Esophagus muscularis mucosa (tissue), 4 donors: Measurements from ENCODE around the gene NEMF. TPM values are rescaled to one million over a fixed set of nuclear protein-coding genes. Genes with fewer than 3 reads are reported as not detected.
"Not testable (repeated sequence)": the region's sequence is repeated elsewhere in the genome, so short reads cannot be mapped to it uniquely, and the experiment has no call there.

Source experiments
- DNase-seq: peaks from one replicate; pipeline ENCODE4 v3.0.0-alpha.2; 2017; ENCODE audit errors: extremely low spot score
- H3K27ac ChIP-seq, 4 donors: fragments of 200-600 bp; sonication (generic); replicated peaks in 1 of 4; 1 replicate in 3 of 4; 2 replicates in 1 of 4; pipeline ENCODE4 v1.5.1; 2016 to 2019; ENCODE audit warnings: mild to moderate bottlenecking in 1 of 4
- H3K27me3 ChIP-seq, 4 donors: fragments of 200-600 bp; sonication (generic); one replicate each; pipeline versions ENCODE4 v1.5.1 to v1.6.0; 2016 to 2019
- H3K36me3 ChIP-seq, 4 donors: fragments of 200-600 bp; sonication (generic); one replicate each; pipeline ENCODE4 v1.5.1; 2016 to 2019
- H3K4me1 ChIP-seq, 4 donors: fragments of 200-600 bp; sonication (generic); one replicate each; pipeline ENCODE4 v1.5.1; 2016 to 2019
- H3K4me3 ChIP-seq, 4 donors: fragments of 200-600 bp; sonication (generic); 1 replicate in 2 of 4; 2 replicates in 2 of 4; pipeline ENCODE4 v1.5.1; 2016 to 2019; ENCODE audit warnings: mild to moderate bottlenecking in 4 of 4, moderate library complexity in 1 of 4
- H3K9me3 ChIP-seq, 4 donors: fragments of 200-600 bp; sonication (generic); 1 replicate in 3 of 4; 2 replicates in 1 of 4; pipeline ENCODE4 v1.5.1; 2016 to 2019
- EP300 ChIP-seq: sonication (generic); formaldehyde crosslinking; IDR thresholded peaks from one replicate; pipeline ENCODE4 v1.6.1; 2017; ENCODE audit warnings: antibody characterized with exemption
- POLR2A ChIP-seq: fragments of 450-650 bp; IDR thresholded peaks from one replicate; pipeline ENCODE4 v1.6.1; 2017; ENCODE audit warnings: antibody characterized with exemption, moderate library complexity, mild to moderate bottlenecking, low read depth
- POLR2AphosphoS5 ChIP-seq, 2 donors: sonication (generic); formaldehyde crosslinking; IDR thresholded peaks; one replicate each; pipeline ENCODE4 v1.6.1; 2017; ENCODE audit warnings: antibody characterized with exemption in 2 of 2
- WGBS: methylation state at CpG from one replicate; pipeline ENCODE4 v1.1.5; 2018; 5-methylcytosine and 5-hydroxymethylcytosine counted together
- intact Hi-C: fragments of 100-400 bp; cut with DNase I; formaldehyde crosslinking; loops from one replicate; pipeline ENCODE4 v1.15.1; 2023
- total RNA-seq, 4 donors: library from RNA; depleted of rRNA; stranded (reverse); fragments of >200 nt; gene quantifications; one replicate each; pipeline versions ENCODE4 v1.1.0 to v1.2.1, GENCODE V29; 2016
- TF ChIP-seq, protein P1 (sequence below), 3 experiments: fragments of 200-600 bp in 2 of 3; fragments of 450-650 bp in 1 of 3; sonication (generic) in 2 of 3; IDR thresholded peaks; one replicate each; pipeline ENCODE4 v1.5.1; 2017 to 2019; ENCODE audit warnings: antibody characterized with exemption in 3 of 3, mild to moderate bottlenecking in 2 of 3, moderate library complexity in 1 of 3

Gene NEMF
- total RNA-seq, 4 donors from 2014 or later = 40.6 to 71.0 (median 56.4) TPM

DNA sequence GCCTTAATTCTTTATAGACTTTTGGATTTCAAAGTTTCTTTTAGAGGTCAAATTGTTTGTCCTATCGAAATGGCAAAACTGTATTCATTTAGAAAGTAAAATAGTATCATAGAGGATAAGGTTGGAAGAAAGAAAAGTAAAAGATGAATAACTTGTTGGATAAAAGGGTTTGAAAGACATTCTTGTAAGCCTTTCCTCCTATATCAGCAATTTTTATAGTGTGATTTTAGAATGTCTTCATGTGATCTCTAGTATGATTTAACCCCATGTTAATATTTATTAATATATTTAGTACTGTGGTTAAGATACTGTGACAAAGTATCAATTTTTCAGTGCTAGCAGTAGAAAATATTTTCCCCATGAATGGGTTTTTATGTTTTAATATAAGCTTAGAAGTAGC, 44.8 kb upstream of the NEMF start:
- TF ChIP-seq, protein P1, sequence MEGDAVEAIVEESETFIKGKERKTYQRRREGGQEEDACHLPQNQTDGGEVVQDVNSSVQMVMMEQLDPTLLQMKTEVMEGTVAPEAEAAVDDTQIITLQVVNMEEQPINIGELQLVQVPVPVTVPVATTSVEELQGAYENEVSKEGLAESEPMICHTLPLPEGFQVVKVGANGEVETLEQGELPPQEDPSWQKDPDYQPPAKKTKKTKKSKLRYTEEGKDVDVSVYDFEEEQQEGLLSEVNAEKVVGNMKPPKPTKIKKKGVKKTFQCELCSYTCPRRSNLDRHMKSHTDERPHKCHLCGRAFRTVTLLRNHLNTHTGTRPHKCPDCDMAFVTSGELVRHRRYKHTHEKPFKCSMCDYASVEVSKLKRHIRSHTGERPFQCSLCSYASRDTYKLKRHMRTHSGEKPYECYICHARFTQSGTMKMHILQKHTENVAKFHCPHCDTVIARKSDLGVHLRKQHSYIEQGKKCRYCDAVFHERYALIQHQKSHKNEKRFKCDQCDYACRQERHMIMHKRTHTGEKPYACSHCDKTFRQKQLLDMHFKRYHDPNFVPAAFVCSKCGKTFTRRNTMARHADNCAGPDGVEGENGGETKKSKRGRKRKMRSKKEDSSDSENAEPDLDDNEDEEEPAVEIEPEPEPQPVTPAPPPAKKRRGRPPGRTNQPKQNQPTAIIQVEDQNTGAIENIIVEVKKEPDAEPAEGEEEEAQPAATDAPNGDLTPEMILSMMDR (IDR thresholded peaks at IDR 0.05) = no peak
- TF ChIP-seq EP300 (no peak), POLR2AphosphoS5 (IDR thresholded peaks at IDR 0.05) (no peak), POLR2A (no peak)
- Histone ChIP-seq H3K9me3 (no peaks in the 10 kb centered on the region), H3K27ac (peak overlapping the region in 3 of 4 donors; percentile 10 to 100 (median 100)), H3K27me3 (no peaks in the 10 kb centered on the region), H3K36me3 (peaks cover 0 to 18% (median 3%) of the 10 kb centered on the region in 4 donors), H3K4me3 (peak overlapping the region in 1 of 4 donors; percentile 98), H3K4me1 (peaks cover 46 to 55% (median 51%) of the 10 kb centered on the region in 4 donors)
- intact Hi-C loops = no loop called here
- DNase-seq = no peak
- 59% methylated on average over 1 of the region's 1 CpG for WGBS

DNA sequence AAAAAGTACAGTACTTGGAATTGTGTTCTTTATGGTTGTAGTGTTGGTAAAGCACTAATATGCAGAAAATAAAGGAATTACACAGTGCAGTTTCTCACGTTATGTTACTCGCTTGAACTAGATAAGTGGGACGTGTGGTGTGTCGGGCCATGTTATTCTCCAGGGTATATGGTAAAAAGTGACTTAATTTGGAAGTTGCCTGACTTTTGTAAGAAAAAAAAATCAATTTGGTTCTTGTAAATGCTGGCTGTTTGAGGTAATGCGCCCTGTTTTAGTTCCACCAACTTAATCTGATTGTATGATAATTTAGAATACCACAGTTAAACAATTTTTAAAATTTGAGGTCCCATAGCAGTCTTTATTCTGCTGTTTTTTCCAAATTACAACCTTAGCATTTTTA, 44.4 kb upstream of the NEMF start:
- no peaks in the 10 kb centered on the region for H3K27me3 ChIP-seq
- H3K27ac ChIP-seq = peak overlapping the region in 3 of 4 donors; percentile 10 to 100 (median 100)
- 65% methylated on average over 5 of the region's 5 CpGs for WGBS
- H3K4me1 ChIP-seq = peaks cover 47 to 58% (median 53%) of the 10 kb centered on the region in 4 donors
- intact Hi-C loops = no loop called here
- DNase-seq = no peak
- peak overlapping the region in 3 of 4 donors; percentile 92 to 99 (median 98) for H3K4me3 ChIP-seq
- H3K36me3 ChIP-seq = peaks cover 0 to 18% (median 3%) of the 10 kb centered on the region in 4 donors
- no peaks in the 10 kb centered on the region for H3K9me3 ChIP-seq
- TF ChIP-seq POLR2AphosphoS5 (IDR thresholded peaks at IDR 0.05) = no peak
- TF ChIP-seq EP300 = no peak
- TF ChIP-seq, protein P1 (IDR thresholded peaks at IDR 0.05) = no peak
- TF ChIP-seq POLR2A = no peak

DNA sequence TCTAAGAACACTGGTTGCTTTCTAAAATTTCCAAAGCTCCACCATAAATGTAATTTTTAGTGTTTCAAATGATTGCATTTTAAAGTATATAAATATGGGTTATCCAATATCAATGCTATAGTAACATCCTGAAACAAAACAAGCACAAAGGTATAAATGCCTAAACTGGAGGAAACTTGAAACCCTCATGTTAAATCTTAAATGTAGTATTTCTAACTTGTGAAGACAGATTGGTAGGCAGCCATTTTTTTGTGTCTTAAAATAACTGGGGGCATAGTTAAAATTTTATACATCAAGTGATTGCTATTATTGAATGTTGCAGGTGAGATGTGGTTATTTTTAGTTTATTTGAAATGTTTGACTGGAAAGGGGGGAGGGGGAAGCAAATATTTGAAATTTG, 43.7 kb upstream of the NEMF start:
- peak overlapping the region in 3 of 4 donors; percentile 10 to 100 (median 100) for H3K27ac ChIP-seq
- H3K27me3 ChIP-seq, DNase-seq, H3K9me3 ChIP-seq, intact Hi-C loops: not testable (repeated sequence)
- H3K4me1 ChIP-seq = peaks cover 51 to 63% (median 58%) of the 10 kb centered on the region in 4 donors
- H3K36me3 ChIP-seq = peaks cover 0 to 18% (median 3%) of the 10 kb centered on the region in 4 donors
- H3K4me3 ChIP-seq = peak overlapping the region; percentile 84 to 99 (median 95)

DNA sequence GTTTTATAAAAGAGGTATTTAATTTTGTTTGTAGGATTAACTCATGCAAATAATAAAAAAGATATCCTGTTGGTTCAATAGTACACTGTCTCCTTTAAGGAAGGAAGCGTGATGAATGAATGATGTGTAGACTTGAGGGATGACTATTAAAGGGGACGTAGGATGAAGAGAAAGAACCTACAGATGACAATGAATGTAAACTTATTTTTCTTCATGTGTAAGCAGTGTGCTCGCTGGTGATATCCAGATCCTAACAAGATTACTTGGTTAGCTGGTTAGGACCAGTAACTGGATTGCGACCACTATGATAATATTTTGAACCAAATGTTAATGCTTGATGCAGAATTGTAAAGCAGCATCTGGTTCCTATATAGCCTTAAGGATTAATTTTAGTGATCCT, 42.9 kb upstream of the NEMF start:
- intact Hi-C loops = no loop called here
- Histone ChIP-seq H3K36me3 (peaks cover 0 to 18% (median 3%) of the 10 kb centered on the region in 4 donors), H3K4me1 (peaks cover 51 to 63% (median 58%) of the 10 kb centered on the region in 4 donors), H3K4me3 (peak overlapping the region; percentile 84 to 99 (median 95)), H3K9me3 (no peaks in the 10 kb centered on the region), H3K27ac (peak overlapping the region; percentile 99 to 100 (median 100)), H3K27me3 (no peaks in the 10 kb centered on the region)
- 29% methylated on average over 4 of the region's 4 CpGs for WGBS
- no peak for DNase-seq
- TF ChIP-seq EP300 = no peak
- no peak for TF ChIP-seq POLR2A
- TF ChIP-seq POLR2AphosphoS5 (IDR thresholded peaks at IDR 0.05) = no peak
- TF ChIP-seq, protein P1 (IDR thresholded peaks at IDR 0.05) = no peak

DNA sequence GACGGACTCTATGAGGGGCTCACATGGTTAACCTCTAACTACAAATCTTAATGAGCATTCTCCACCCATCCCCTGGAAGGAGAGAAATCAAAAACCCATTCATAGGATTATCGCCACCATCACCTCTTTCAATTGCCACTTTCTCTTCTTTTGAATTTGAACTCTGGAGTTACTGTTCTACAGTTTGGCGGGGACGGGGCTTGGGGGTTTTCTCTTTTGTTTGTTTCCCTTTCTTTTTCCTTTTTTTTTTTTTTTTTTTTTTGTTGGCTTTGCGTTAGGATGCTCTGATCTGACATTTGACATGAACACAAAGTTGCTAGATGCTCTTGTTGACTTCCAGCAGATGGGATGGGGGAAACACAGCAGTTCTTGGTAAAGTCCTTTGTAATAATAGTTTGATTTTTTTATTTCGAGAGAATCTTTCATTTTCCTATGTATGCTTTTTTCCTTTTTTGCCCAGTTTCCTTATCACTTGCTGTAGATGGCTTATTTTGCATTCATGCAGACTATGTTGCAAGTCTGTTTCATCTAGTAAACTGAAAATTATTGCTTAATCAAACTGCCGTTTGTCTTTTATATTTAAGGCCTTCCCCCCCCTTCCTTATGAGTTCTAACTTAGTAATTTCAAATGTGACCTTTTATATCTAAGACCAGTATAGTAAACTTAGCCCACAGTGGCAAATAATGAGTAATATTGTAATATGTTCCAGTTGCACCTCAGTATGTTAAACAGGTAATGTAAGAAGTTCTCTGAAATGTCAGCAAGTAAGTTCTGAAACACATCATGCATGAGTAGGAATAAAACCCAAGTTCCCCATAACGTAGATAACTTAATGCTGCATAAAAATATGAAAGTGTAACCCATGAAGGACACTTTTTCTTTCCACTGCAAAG, 41.9 kb upstream of the NEMF start:
- Histone ChIP-seq H3K4me3 (peak overlapping the region; percentile 84 to 99 (median 95)), H3K4me1 (peaks cover 51 to 63% (median 58%) of the 10 kb centered on the region in 4 donors), H3K36me3 (peaks cover 0 to 18% (median 3%) of the 10 kb centered on the region in 4 donors), H3K27ac (peak overlapping the region; percentile 99 to 100 (median 100))
- H3K9me3 ChIP-seq, H3K27me3 ChIP-seq, DNase-seq: not testable (repeated sequence)
- intact Hi-C loops = loop anchor here (5.0 kb wide), 3 partner anchors 78 to 208 kb away; no protein-coding TSS in a partner anchor
- 6% methylated on average over 8 of the region's 8 CpGs for WGBS
